GM23248 (cell line): ENCODE results near the gene WFDC6. TPM values are rescaled to one million over a fixed set of nuclear protein-coding genes. Genes with fewer than 3 reads are reported as not detected.

ENCODE experiments used
- DNase-seq: peaks from one replicate; pipeline ENCODE4 v3.0.0-alpha.2; 2015
- H2AFZ ChIP-seq: fragments of 200-600 bp; sonication (generic); 2 replicates; pipeline ENCODE4 v1.6.1; 2016; ENCODE audit warnings: antibody characterized with exemption
- H3F3A ChIP-seq: fragments of 200-600 bp; sonication (generic); 2 replicates; pipeline ENCODE4 v1.6.1; 2016; ENCODE audit warnings: mild to moderate bottlenecking, antibody characterized with exemption, mixed run types; ENCODE audit not compliant: insufficient read depth
- H3K27ac ChIP-seq: fragments of 200-600 bp; sonication (generic); 2 replicates; pipeline ENCODE4 v1.5.1; 2016; ENCODE audit warnings: mild to moderate bottlenecking
- H3K27me3 ChIP-seq: fragments of 200-600 bp; sonication (generic); replicated peaks from 2 replicates; pipeline ENCODE4 v1.6.1; 2016; ENCODE audit warnings: mild to moderate bottlenecking; ENCODE audit not compliant: insufficient read depth
- H3K36me3 ChIP-seq: fragments of 200-600 bp; sonication (generic); 2 replicates; pipeline ENCODE4 v1.6.1; 2016; ENCODE audit warnings: low read depth, mild to moderate bottlenecking
- H3K4me1 ChIP-seq: fragments of 200-600 bp; sonication (generic); 2 replicates; pipeline ENCODE4 v1.6.1; 2016; ENCODE audit warnings: mild to moderate bottlenecking; ENCODE audit not compliant: insufficient read depth
- H3K4me2 ChIP-seq: fragments of 200-600 bp; sonication (generic); one replicate; pipeline ENCODE4 v1.6.1; 2016; ENCODE audit warnings: mild to moderate bottlenecking; ENCODE audit not compliant: unreplicated experiment
- H3K4me3 ChIP-seq: fragments of 200-600 bp; sonication (generic); 2 replicates; pipeline ENCODE4 v1.5.1; 2016; ENCODE audit warnings: mild to moderate bottlenecking
- H3K79me2 ChIP-seq: fragments of 200-600 bp; sonication (generic); 2 replicates; pipeline ENCODE4 v1.6.1; 2016; ENCODE audit warnings: mild to moderate bottlenecking; ENCODE audit not compliant: insufficient read depth
- H3K9ac ChIP-seq: fragments of 200-600 bp; sonication (generic); 2 replicates; pipeline ENCODE4 v1.6.1; 2016; ENCODE audit warnings: mild to moderate bottlenecking
- H3K9me2 ChIP-seq: fragments of 200-600 bp; sonication (generic); 2 replicates; pipeline ENCODE4 v1.6.1; 2016; ENCODE audit warnings: mixed run types, mild to moderate bottlenecking, moderate library complexity; ENCODE audit not compliant: insufficient read depth
- H3K9me3 ChIP-seq: fragments of 200-600 bp; sonication (generic); one replicate; pipeline ENCODE4 v1.6.1; 2017; ENCODE audit warnings: low read depth
- H4K20me1 ChIP-seq: fragments of 200-600 bp; sonication (generic); 2 replicates; pipeline ENCODE4 v1.6.0; 2016; ENCODE audit not compliant: insufficient read depth
- EZH2 ChIP-seq: fragments of 200-600 bp; sonication (generic); IDR thresholded peaks from 2 replicates; pipeline ENCODE4 v1.6.1; 2018; ENCODE audit warnings: antibody characterized with exemption, mild to moderate bottlenecking; ENCODE audit not compliant: insufficient read depth, poor library complexity, severe bottlenecking
- EZH2phosphoT487 ChIP-seq: fragments of 200-600 bp; sonication (generic); IDR thresholded peaks from 2 replicates; pipeline ENCODE4 v1.6.1; 2018; ENCODE audit warnings: antibody characterized with exemption, moderate library complexity, mild to moderate bottlenecking, low read depth; ENCODE audit not compliant: insufficient read depth
- WGBS, 2 experiments: methylation state at CpG; one replicate each; pipeline ENCODE4 v1.1.6; 2015 to 2017; ENCODE audit warnings: low lambda C conversion rate in 2 of 2, low coverage in 1 of 2; ENCODE audit errors: missing lambda C conversion rate in 2 of 2; 5-methylcytosine and 5-hydroxymethylcytosine counted together
- in situ Hi-C: fragments of 300-500 bp; cut with MboI; formaldehyde crosslinking; loops from 2 replicates; pipeline ENCODE4 v1.15.0; 2020
- polyA plus RNA-seq: library from polyadenylated mRNA; unstranded; fragments of >200 nt; fragmentation: Nextera tagmentation; extraction: Ambion mirVana; gene quantifications from 2 replicates; pipeline ENCODE4 v1.2.1, GENCODE V29; 2016
- small RNA-seq: library from RNA; depleted of rRNA; stranded (forward); fragments of <200 nt; gene quantifications from one replicate; pipeline ENCODE3, GENCODE V24; 2014; ENCODE audit warnings: low read depth, low replicate concordance
- total RNA-seq: library from RNA; depleted of rRNA; stranded (reverse); fragments of >200 nt; shearing (Covaris generic); gene quantifications from 2 replicates; pipeline ENCODE4 v1.2.3, GENCODE V29; 2014; rRNA removed

WFDC6 gene
- total and polyA plus RNA-seq, 2 experiments from 2014 or later, result not detected

DNA sequence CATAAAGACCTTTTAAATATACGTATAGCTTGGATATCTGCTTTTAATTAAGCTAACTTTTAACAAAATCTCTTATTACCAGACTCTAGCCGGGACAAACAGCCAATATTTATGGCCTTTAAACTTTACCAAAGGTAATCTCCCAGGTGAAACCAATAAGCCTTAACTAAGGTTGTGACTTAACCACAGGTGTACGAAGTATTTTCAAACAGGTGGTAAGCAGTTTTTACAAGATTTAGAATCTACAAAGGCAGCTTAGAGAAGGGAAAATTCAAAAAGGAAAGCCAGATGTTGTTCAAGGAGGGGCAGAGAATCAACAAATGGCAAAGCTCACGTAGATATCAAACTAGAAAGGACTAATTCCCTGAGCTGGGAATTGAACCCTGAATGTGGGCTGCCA is 53.9 kb downstream of the WFDC6 start:
- no peaks in the 10 kb centered on the region for H3K9me3 ChIP-seq
- no peak overlapping the region for H3K27ac ChIP-seq
- no peak overlapping the region for H2AFZ ChIP-seq
- H3F3A ChIP-seq, result no peaks in the 10 kb centered on the region
- no peak overlapping the region for H3K9ac ChIP-seq
- no peak for DNase-seq
- H3K27me3 ChIP-seq, result peaks cover 45% of the 10 kb centered on the region
- H3K36me3 ChIP-seq, result no peaks in the 10 kb centered on the region
- H3K4me1 ChIP-seq, result 0 out of 2 replicates have a peak, but pooled peaks cover 2% of the 10 kb centered on the region
- no peaks in the 10 kb centered on the region for H4K20me1 ChIP-seq
- no peak overlapping the region for H3K4me2 ChIP-seq
- H3K79me2 ChIP-seq, result no peaks in the 10 kb centered on the region
- TF ChIP-seq EZH2phosphoT487 (no peak), EZH2 (no peak)
- in situ Hi-C loops, result loop anchor here (25.0 kb wide), 1 partner anchor 348 kb away; no protein-coding TSS in a partner anchor
- WGBS, 2 experiments, result 22 to 26% methylated on average over 4 of the region's 4 CpGs
- no peak overlapping the region for H3K4me3 ChIP-seq
- H3K9me2 ChIP-seq, result no peaks in the 10 kb centered on the region

DNA sequence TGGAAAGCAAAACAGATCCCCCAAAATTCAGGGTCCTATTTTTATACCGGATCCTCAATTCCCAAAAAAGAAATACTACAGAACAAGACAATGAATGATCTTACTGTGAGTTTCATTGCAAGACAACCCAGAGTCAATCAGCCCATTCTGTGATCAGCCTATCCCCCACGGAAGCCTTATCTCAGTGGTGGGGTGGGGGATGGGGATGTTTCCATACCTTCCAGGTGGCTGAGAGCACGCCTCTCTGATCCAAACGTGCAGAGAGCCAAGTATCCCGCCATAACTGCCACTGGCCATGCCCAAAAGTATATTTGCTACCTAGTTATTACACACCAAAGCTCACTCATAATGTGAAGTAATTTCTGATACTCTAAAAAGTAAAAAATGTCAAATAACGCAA is 54.6 kb downstream of the WFDC6 start:
- H3K79me2 ChIP-seq, result no peaks in the 10 kb centered on the region
- H3F3A ChIP-seq, result no peaks in the 10 kb centered on the region
- H3K9ac ChIP-seq, result no peak overlapping the region
- TF ChIP-seq EZH2 (no peak), EZH2phosphoT487 (no peak)
- H4K20me1 ChIP-seq, result no peaks in the 10 kb centered on the region
- in situ Hi-C loops, result loop anchor here (25.0 kb wide), 1 partner anchor 347 kb away; no protein-coding TSS in a partner anchor
- DNase-seq, result no peak
- H3K27ac ChIP-seq, result no peak overlapping the region
- H3K4me2 ChIP-seq, result no peak overlapping the region
- 0 out of 2 replicates have a peak, but pooled peaks cover 2% of the 10 kb centered on the region for H3K4me1 ChIP-seq
- H3K36me3 ChIP-seq, result no peaks in the 10 kb centered on the region
- no peaks in the 10 kb centered on the region for H3K9me3 ChIP-seq
- H2AFZ ChIP-seq, result no peak overlapping the region
- no peak overlapping the region for H3K4me3 ChIP-seq
- H3K27me3 ChIP-seq, result peaks cover 45% of the 10 kb centered on the region
- 25 to 27% methylated on average over 6 of the region's 6 CpGs for WGBS, 2 experiments
- H3K9me2 ChIP-seq, result no peaks in the 10 kb centered on the region

Small RNAs within 50 kb of the gene (small RNA-seq; reads per million reads assigned to genes)
- gene AL031663.1 (not detected), gene HSPD1P21 (not detected), gene RNA5SP485 (not detected)

Other genes starting within 250 kb of the WFDC6 start
- gene RBPJL, start 232.6 kb downstream of the WFDC6 start, total RNA-seq, result not detected in 2 replicates
- not detected in 2 replicates for gene RBPJL, start 232.6 kb downstream of the WFDC6 start, polyA plus RNA-seq
- not detected in 2 replicates for gene MATN4, start 231.2 kb downstream of the WFDC6 start, total RNA-seq
- 0.09 TPM in 1 of 2 replicates, not detected in the other for gene MATN4, start 231.2 kb downstream of the WFDC6 start, polyA plus RNA-seq
- gene SDC4, start 191.1 kb downstream of the WFDC6 start, total RNA-seq, result 368 and 410 TPM in 2 replicates
- gene SDC4, start 191.1 kb downstream of the WFDC6 start, polyA plus RNA-seq, result 454 and 461 TPM in 2 replicates
- 27.3 and 38.7 TPM in 2 replicates for gene SYS1, start 176.3 kb downstream of the WFDC6 start, total RNA-seq
- gene SYS1, start 176.3 kb downstream of the WFDC6 start, polyA plus RNA-seq, result 24.6 and 27.1 TPM in 2 replicates
- gene TP53TG5, start 161.2 kb downstream of the WFDC6 start, total RNA-seq, result not detected in 2 replicates
- 0.42 and 0.55 TPM in 2 replicates for gene TP53TG5, start 161.2 kb downstream of the WFDC6 start, polyA plus RNA-seq
- gene DBNDD2, start 131.2 kb downstream of the WFDC6 start, total RNA-seq, result 5.1 and 5.7 TPM in 2 replicates
- gene DBNDD2, start 131.2 kb downstream of the WFDC6 start, polyA plus RNA-seq, result 27.9 and 30.0 TPM in 2 replicates
- 108 and 138 TPM in 2 replicates for gene PIGT, start 123.3 kb downstream of the WFDC6 start, total RNA-seq
- 190 and 198 TPM in 2 replicates for gene PIGT, start 123.3 kb downstream of the WFDC6 start, polyA plus RNA-seq
- not detected in 2 replicates for gene WFDC2, start 69.7 kb downstream of the WFDC6 start, total RNA-seq
- not detected in 2 replicates for gene WFDC2, start 69.7 kb downstream of the WFDC6 start, polyA plus RNA-seq
- gene SPINT3, start 23.9 kb downstream of the WFDC6 start, total RNA-seq, result not detected in 2 replicates
- gene SPINT3, start 23.9 kb downstream of the WFDC6 start, polyA plus RNA-seq, result not detected in 2 replicates
- not detected in 2 replicates for gene EPPIN, start 7.9 kb upstream of the WFDC6 start, total RNA-seq
- not detected in 2 replicates for gene EPPIN, start 7.9 kb upstream of the WFDC6 start, polyA plus RNA-seq
- gene WFDC8, start 39.8 kb upstream of the WFDC6 start, total RNA-seq, result not detected in 2 replicates
- gene WFDC8, start 39.8 kb upstream of the WFDC6 start, polyA plus RNA-seq, result not detected in 2 replicates
- not detected in 2 replicates for gene WFDC10A, start 90.3 kb upstream of the WFDC6 start, total RNA-seq
- not detected in 2 replicates for gene WFDC10A, start 90.3 kb upstream of the WFDC6 start, polyA plus RNA-seq
- not detected in 2 replicates for gene WFDC9, start 91.8 kb upstream of the WFDC6 start, total RNA-seq
- not detected in 2 replicates for gene WFDC9, start 91.8 kb upstream of the WFDC6 start, polyA plus RNA-seq
- not detected in 2 replicates for gene WFDC11, start 130.8 kb upstream of the WFDC6 start, total RNA-seq
- not detected in 2 replicates for gene WFDC11, start 130.8 kb upstream of the WFDC6 start, polyA plus RNA-seq
- not detected in 2 replicates for gene WFDC13, start 162.6 kb upstream of the WFDC6 start, total RNA-seq
- gene WFDC13, start 162.6 kb upstream of the WFDC6 start, polyA plus RNA-seq, result not detected in 2 replicates
- not detected in 2 replicates for gene WFDC10B, start 165.5 kb upstream of the WFDC6 start, total RNA-seq
- not detected in 2 replicates for gene WFDC10B, start 165.5 kb upstream of the WFDC6 start, polyA plus RNA-seq
- not detected in 2 replicates for gene SPINT4, start 182.9 kb upstream of the WFDC6 start, total RNA-seq
- gene SPINT4, start 182.9 kb upstream of the WFDC6 start, polyA plus RNA-seq, result not detected in 2 replicates